NT2/D1 (cell line): Measurements from ENCODE around the gene TCERG1.

Source experiments
- DNase-seq: peaks from one replicate; pipeline ENCODE4 v3.0.0-alpha.2; 2011; ENCODE audit warnings: low read depth, low spot score
- H3K27me3 ChIP-seq: 2 replicates; pipeline ENCODE4 v1.6.0; 2011; ENCODE audit warnings: mild to moderate bottlenecking; ENCODE audit not compliant: insufficient read length, insufficient read depth
- H3K36me3 ChIP-seq: 2 replicates; pipeline ENCODE4 v1.6.1; 2011; ENCODE audit warnings: mild to moderate bottlenecking, low read length, mixed read lengths; ENCODE audit not compliant: insufficient read depth, insufficient read length
- H3K4me1 ChIP-seq: 2 replicates; pipeline ENCODE4 v1.5.1; 2011; ENCODE audit not compliant: insufficient read depth, insufficient read length
- H3K4me3 ChIP-seq: 2 replicates; pipeline ENCODE4 v1.5.1; 2011; ENCODE audit warnings: low read depth; ENCODE audit not compliant: insufficient read length
- H3K9ac ChIP-seq: 2 replicates; pipeline ENCODE4 v1.6.0; 2011; ENCODE audit warnings: low read depth; ENCODE audit not compliant: insufficient read length
- H3K9me3 ChIP-seq: 2 replicates; pipeline ENCODE4 v1.5.1; 2011; ENCODE audit warnings: mild to moderate bottlenecking, low read length; ENCODE audit not compliant: insufficient read depth
- SUZ12 ChIP-seq: IDR thresholded peaks from 2 replicates; pipeline ENCODE4 v1.6.1; 2011; ENCODE audit not compliant: insufficient read length, insufficient read depth; ENCODE audit errors: extremely low read depth
- YY1 ChIP-seq: IDR thresholded peaks from 2 replicates; pipeline ENCODE4 v1.6.1; 2011; ENCODE audit not compliant: insufficient read length, insufficient read depth
- ZNF274 ChIP-seq: IDR thresholded peaks from 2 replicates; pipeline ENCODE4 v1.6.1; 2011; ENCODE audit warnings: mild to moderate bottlenecking, low read depth, low read length

The TCERG1 gene

GRCh38 chr5:146507428-146507827, 60.3 kb downstream of the TCERG1 start:
- no peak overlapping the region for H3K9ac ChIP-seq

DNA sequence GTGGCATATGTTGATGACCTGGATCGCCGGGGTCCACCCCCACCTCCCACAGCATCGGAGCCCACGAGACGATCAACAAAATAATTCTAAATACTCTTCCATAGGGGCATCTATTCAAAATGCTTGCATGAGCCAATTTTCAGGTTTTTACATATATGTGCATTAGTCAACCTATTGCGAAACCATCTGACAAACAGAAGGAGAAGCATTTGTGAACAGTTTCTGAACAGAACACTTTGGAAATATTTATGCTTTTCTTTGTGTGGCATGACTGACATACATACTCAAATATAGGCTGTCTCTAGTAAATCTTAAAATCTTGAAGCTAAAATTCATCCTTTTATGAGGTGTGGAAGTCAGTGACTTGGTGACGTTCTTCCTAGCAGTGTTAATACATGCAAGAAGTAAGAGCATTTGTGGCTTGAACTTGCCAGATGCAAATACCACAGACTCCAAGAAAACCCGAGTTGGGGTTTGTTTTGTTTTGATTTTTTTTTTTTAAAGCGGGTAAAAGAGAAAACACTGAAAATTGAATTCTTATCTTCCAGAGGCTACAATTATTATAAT, 63.5 kb downstream of the TCERG1 start:
- Histone ChIP-seq H3K27me3 (no peaks in the 10 kb centered on the region), H3K4me1 (no peaks in the 10 kb centered on the region), H3K36me3 (peaks cover 53% of the 10 kb centered on the region), H3K9me3 (no peaks in the 10 kb centered on the region), H3K9ac (no peak overlapping the region), H3K4me3 (no peak overlapping the region)
- TF ChIP-seq ZNF274 (no peak), SUZ12 (no peak), YY1 (no peak)
- no peak for DNase-seq

More at GRCh38 chr5:146507428-146507827, 60.3 kb downstream of the TCERG1 start:
- no peaks in the 10 kb centered on the region for H3K27me3 ChIP-seq
- no peaks in the 10 kb centered on the region for H3K9me3 ChIP-seq
- H3K4me3 ChIP-seq: no peak overlapping the region
- no peak for TF ChIP-seq ZNF274
- TF ChIP-seq YY1: no peak
- TF ChIP-seq SUZ12: no peak
- H3K36me3 ChIP-seq: peaks cover 72% of the 10 kb centered on the region
- no peaks in the 10 kb centered on the region for H3K4me1 ChIP-seq
- DNase-seq: no peak

- no peak overlapping the region for H3K9ac ChIP-seq
- H3K27me3 ChIP-seq: no peaks in the 10 kb centered on the region
- H3K36me3 ChIP-seq: peaks cover 32% of the 10 kb centered on the region
These were observed 66.3 kb downstream of the TCERG1 start for GRCh38 chr5:146513462-146513861.

GRCh38 chr5:146514575-146514974, 67.4 kb downstream of the TCERG1 start:
- peaks cover 21% of the 10 kb centered on the region for H3K36me3 ChIP-seq
- no peak for TF ChIP-seq SUZ12
- TF ChIP-seq YY1: no peak
- no peak for TF ChIP-seq ZNF274
- no peaks in the 10 kb centered on the region for H3K4me1 ChIP-seq
- H3K9me3 ChIP-seq: no peaks in the 10 kb centered on the region
- no peaks in the 10 kb centered on the region for H3K27me3 ChIP-seq
- no peak for DNase-seq
- no peak overlapping the region for H3K4me3 ChIP-seq
- H3K9ac ChIP-seq: no peak overlapping the region

More at GRCh38 chr5:146513462-146513861, 66.3 kb downstream of the TCERG1 start:
- Histone ChIP-seq H3K4me1 (no peaks in the 10 kb centered on the region), H3K4me3 (no peak overlapping the region), H3K9me3 (no peaks in the 10 kb centered on the region)
- DNase-seq: no peak
- TF ChIP-seq ZNF274 (no peak), YY1 (no peak), SUZ12 (no peak)

- TF ChIP-seq YY1: no peak
- no peak for TF ChIP-seq SUZ12
- no peak for TF ChIP-seq ZNF274
- peaks cover 11% of the 10 kb centered on the region for H3K36me3 ChIP-seq
- H3K27me3 ChIP-seq: no peaks in the 10 kb centered on the region
These were observed 68.5 kb downstream of the TCERG1 start for GRCh38 chr5:146515473-146516150.

GRCh38 chr5:146516151-146516475, 69.0 kb downstream of the TCERG1 start, which contains the start of gene GPR151:
GPR151 (minus strand) TSS chr5:146516190; CDS start chr5:146516113, 77 bp downstream.
- TF ChIP-seq SUZ12: no peak
- no peaks in the 10 kb centered on the region for H3K27me3 ChIP-seq
- H3K9ac ChIP-seq: no peak within 1 kb of the TSS
- no peaks in the 10 kb centered on the region for H3K9me3 ChIP-seq
- DNase-seq: no peak
- no peaks in the 10 kb centered on the region for H3K4me1 ChIP-seq
- H3K36me3 ChIP-seq: peaks cover 6% of the 10 kb centered on the region
- no peak within 1 kb of the TSS for H3K4me3 ChIP-seq

More at GRCh38 chr5:146515473-146516150, 68.5 kb downstream of the TCERG1 start:
- Histone ChIP-seq H3K9me3 (no peaks in the 10 kb centered on the region), H3K9ac (no peak overlapping the region), H3K4me1 (no peaks in the 10 kb centered on the region), H3K4me3 (no peak overlapping the region)
- no peak for DNase-seq

DNA sequence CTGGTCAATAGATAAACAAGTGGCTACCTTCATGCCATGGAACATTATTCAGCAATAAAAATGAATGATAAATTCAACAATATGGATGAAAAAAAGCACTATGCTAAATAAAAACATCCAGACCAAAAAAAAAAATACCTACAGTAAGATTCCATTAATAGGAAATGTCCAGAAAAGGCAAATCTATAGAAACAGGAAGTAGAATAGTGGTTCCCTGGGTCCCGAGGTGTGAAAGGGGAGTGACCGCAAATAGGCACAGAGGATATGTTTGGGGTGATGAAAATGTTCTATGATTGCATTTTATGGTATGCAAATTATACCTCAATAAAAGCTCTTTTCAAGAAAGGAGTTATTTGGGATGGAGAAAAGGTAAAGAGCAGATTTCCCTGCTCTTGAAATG, 72.4 kb downstream of the TCERG1 start:
- Histone ChIP-seq H3K4me1 (no peaks in the 10 kb centered on the region), H3K9ac (no peak overlapping the region), H3K4me3 (no peak overlapping the region), H3K36me3 (no peaks in the 10 kb centered on the region), H3K9me3 (no peaks in the 10 kb centered on the region), H3K27me3 (no peaks in the 10 kb centered on the region)
- TF ChIP-seq ZNF274 (no peak), SUZ12 (no peak), YY1 (no peak)
- DNase-seq: no peak
